ENCODE measurements around the gene HDAC4. TPM values are rescaled to one million over a fixed set of nuclear protein-coding genes. Genes with fewer than 3 reads are reported as not detected.

Gene HDAC4
- total RNA-seq, 1 experiment from 2014 or later, result 47.6 TPM

GRCh38 chr2:239300242-239300641 lies 100.6 kb downstream of the HDAC4 start:
- ChIA-PET RAD21 (ENCODE audit: low non-redundant PET in 1 of 2, low total read pairs in 2 of 2, uncharacterized antibody in 2 of 2, unreplicated experiment in 2 of 2) (no interaction called here), POLR2A (no interaction called here), CTCF (no interaction called here)
- no peak for DNase-seq (ENCODE audit: low read depth, low spot score)
- Histone ChIP-seq H3K9me2 (ENCODE audit: insufficient read depth) (no peaks in the 10 kb centered on the region), H3K9me3 (ENCODE audit: control insufficient read depth in 1 of 2, insufficient read depth in 1 of 2, low read depth in 1 of 2, low read length in 2 of 2) (no peaks in the 10 kb centered on the region), H2AFZ (ENCODE audit: low read depth, low read length, poor library complexity, severe bottlenecking) (no peak overlapping the region), H3K79me2 (ENCODE audit: insufficient read depth, low read length) (no peaks in the 10 kb centered on the region; the same call in 1 of the 2 replicates), H3K4me2 (ENCODE audit: low read length) (no peak overlapping the region), H3K4me3 (replicated peaks in 1 of 2; ENCODE audit: low read depth in 1 of 2, low read length in 2 of 2) (no peak overlapping the region), H3K27ac (ENCODE audit: low read depth, low read length) (no peak overlapping the region), H3K9ac (ENCODE audit: low read length) (no peak overlapping the region), H3K4me1 (ENCODE audit: control insufficient read depth in 1 of 2, insufficient read depth in 2 of 2, low read length in 2 of 2) (peaks cover 0 to 20% of the 10 kb centered on the region in 2 experiments; a peak in 2 of 4 replicates), H3K36me3 (ENCODE audit: control insufficient read depth in 1 of 2, insufficient read depth in 2 of 2, low read length in 2 of 2) (no peaks in the 10 kb centered on the region), H4K20me1 (ENCODE audit: insufficient read depth) (no peaks in the 10 kb centered on the region), H3K27me3 (ENCODE audit: insufficient read depth, low read length) (no peaks in the 10 kb centered on the region)
- BruUV-seq (replicated peaks), result no TSS peak
- intact Hi-C loops (cut with micrococcal nuclease), result no loop called here
- ATAC-seq, result no peak
- no peak for TF ChIP-seq CTCF (IDR thresholded peaks at IDR 0.05 in 2 of 3, conservative IDR thresholded peaks at IDR 0.05 in 1 of 3; ENCODE audit: borderline replicate concordance in 1 of 3, insufficient read depth in 1 of 3, low read depth in 2 of 3, low read length in 2 of 3)
- TF ChIP-seq YY1 (IDR thresholded peaks at IDR 0.05; ENCODE audit: extremely low read depth, insufficient replicate concordance, low read depth, low read length), result no peak
- TF ChIP-seq ATF3 (IDR thresholded peaks at IDR 0.05), result no peak
- TF ChIP-seq JUND (IDR thresholded peaks at IDR 0.05), result no peak
- TF ChIP-seq MAX (IDR thresholded peaks at IDR 0.05), result no peak
- no peak for TF ChIP-seq EGR1 (IDR thresholded peaks at IDR 0.05; ENCODE audit: low read depth)
- TF ChIP-seq EZH2phosphoT487 (IDR thresholded peaks at IDR 0.05; ENCODE audit: borderline replicate concordance), result no peak
- no peak for TF ChIP-seq SIN3A (IDR thresholded peaks at IDR 0.05; ENCODE audit: low read depth)
- no peak for TF ChIP-seq SRF (IDR thresholded peaks at IDR 0.05; ENCODE audit: low read depth)
- no peak for TF ChIP-seq FOSL1 (IDR thresholded peaks at IDR 0.05; ENCODE audit: low read depth)
- TF ChIP-seq CBX3 (IDR thresholded peaks at IDR 0.05; ENCODE audit: low read depth), result no peak
